Calu3 (cell line): ENCODE results near the gene MXRA8. TPM values are rescaled to one million over a fixed set of nuclear protein-coding genes. Genes with fewer than 3 reads are reported as not detected.
"Not testable (repeated sequence)": the region's sequence is repeated elsewhere in the genome, so short reads cannot be mapped to it uniquely, and the experiment has no call there.

Source experiments
- BruUV-seq: library from RNA; stranded (reverse); fragments of 400-500 nt; replicated peaks from 2 replicates; lab custom pipeline; 2021; lab: Mats Ljungman, UMichigan
- CTCF ChIA-PET: fragments of 300-600 bp; sonication (Branson Sonifier 250); formaldehyde crosslinking; loops from one replicate; lab custom pipeline; 2022; ENCODE audit warnings: antibody characterized with exemption; lab: Charles Lee
- DNase-seq: peaks from one replicate; pipeline ENCODE4 v3.0.0; 2022
- H3K27ac Mint-ChIP-seq: one replicate; pipeline ENCODE4 v1.8.0; 2022; ENCODE audit warnings: mixed read lengths; ENCODE audit not compliant: unreplicated experiment
- H3K27me3 Mint-ChIP-seq: one replicate; pipeline ENCODE4 v1.8.0; 2022; ENCODE audit warnings: mixed read lengths; ENCODE audit not compliant: unreplicated experiment
- H3K36me3 Mint-ChIP-seq: one replicate; pipeline ENCODE4 v1.8.0; 2022; ENCODE audit warnings: mild to moderate bottlenecking, moderate library complexity, mixed read lengths; ENCODE audit not compliant: insufficient read depth, unreplicated experiment
- H3K4me1 Mint-ChIP-seq: one replicate; pipeline ENCODE4 v1.8.0; 2022; ENCODE audit warnings: mild to moderate bottlenecking, low read depth, mixed read lengths; ENCODE audit not compliant: unreplicated experiment
- H3K4me3 Mint-ChIP-seq: one replicate; pipeline ENCODE4 v1.8.0; 2022; ENCODE audit warnings: mild to moderate bottlenecking, low read depth, moderate library complexity, mixed read lengths; ENCODE audit not compliant: unreplicated experiment
- H3K9me3 Mint-ChIP-seq: one replicate; pipeline ENCODE4 v1.8.0; 2022; ENCODE audit warnings: low read depth, mixed read lengths; ENCODE audit not compliant: unreplicated experiment
- intact Hi-C: fragments of 100-400 bp; cut with micrococcal nuclease; formaldehyde crosslinking; loops from one replicate; pipeline ENCODE4 v1.10.0; 2022; ENCODE audit not compliant: unreplicated experiment
- total RNA-seq: library from RNA; stranded (reverse); gene quantifications from 2 replicates; pipeline ENCODE4 v1.2.3, GENCODE V29; 2022
- TF ChIP-seq, protein P1 (sequence below): fragments of 200-600 bp; IDR thresholded peaks from one replicate; pipeline ENCODE4 v1.8.0; 2022; ENCODE audit warnings: antibody characterized with exemption; ENCODE audit not compliant: unreplicated experiment

MXRA8 gene
- total RNA-seq, 1 experiment from 2014 or later: not detected

DNA sequence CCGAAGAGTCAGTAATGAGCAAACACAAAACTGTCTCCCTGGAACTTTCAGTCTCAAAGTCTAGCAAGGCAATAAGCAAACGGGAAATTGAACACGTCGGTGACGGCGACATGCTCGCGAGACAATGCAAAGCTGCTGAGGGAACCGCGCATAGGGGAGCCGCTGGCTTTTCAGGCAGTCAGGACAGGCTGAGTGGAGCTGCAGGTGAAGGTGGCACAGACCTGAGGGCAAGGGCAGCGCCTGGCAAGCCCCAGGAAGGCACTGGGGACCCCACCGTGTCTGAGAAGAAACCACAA lies 38.8 kb downstream of the MXRA8 start:
- intact Hi-C loops: no loop called here
- H3K4me3 Mint-ChIP-seq: peak overlapping the region; percentile 19
- H3K4me1 Mint-ChIP-seq: peaks cover 27% of the 10 kb centered on the region
- CTCF ChIA-PET: no interaction called here
- TF ChIP-seq, protein P1, sequence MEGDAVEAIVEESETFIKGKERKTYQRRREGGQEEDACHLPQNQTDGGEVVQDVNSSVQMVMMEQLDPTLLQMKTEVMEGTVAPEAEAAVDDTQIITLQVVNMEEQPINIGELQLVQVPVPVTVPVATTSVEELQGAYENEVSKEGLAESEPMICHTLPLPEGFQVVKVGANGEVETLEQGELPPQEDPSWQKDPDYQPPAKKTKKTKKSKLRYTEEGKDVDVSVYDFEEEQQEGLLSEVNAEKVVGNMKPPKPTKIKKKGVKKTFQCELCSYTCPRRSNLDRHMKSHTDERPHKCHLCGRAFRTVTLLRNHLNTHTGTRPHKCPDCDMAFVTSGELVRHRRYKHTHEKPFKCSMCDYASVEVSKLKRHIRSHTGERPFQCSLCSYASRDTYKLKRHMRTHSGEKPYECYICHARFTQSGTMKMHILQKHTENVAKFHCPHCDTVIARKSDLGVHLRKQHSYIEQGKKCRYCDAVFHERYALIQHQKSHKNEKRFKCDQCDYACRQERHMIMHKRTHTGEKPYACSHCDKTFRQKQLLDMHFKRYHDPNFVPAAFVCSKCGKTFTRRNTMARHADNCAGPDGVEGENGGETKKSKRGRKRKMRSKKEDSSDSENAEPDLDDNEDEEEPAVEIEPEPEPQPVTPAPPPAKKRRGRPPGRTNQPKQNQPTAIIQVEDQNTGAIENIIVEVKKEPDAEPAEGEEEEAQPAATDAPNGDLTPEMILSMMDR: no peak
- no TSS peak for BruUV-seq
- no peak for DNase-seq
- peak overlapping the region; percentile 54 for H3K27ac Mint-ChIP-seq
- no peaks in the 10 kb centered on the region for H3K9me3 Mint-ChIP-seq
- no peaks in the 10 kb centered on the region for H3K27me3 Mint-ChIP-seq
- peaks cover 79% of the 10 kb centered on the region for H3K36me3 Mint-ChIP-seq

DNA sequence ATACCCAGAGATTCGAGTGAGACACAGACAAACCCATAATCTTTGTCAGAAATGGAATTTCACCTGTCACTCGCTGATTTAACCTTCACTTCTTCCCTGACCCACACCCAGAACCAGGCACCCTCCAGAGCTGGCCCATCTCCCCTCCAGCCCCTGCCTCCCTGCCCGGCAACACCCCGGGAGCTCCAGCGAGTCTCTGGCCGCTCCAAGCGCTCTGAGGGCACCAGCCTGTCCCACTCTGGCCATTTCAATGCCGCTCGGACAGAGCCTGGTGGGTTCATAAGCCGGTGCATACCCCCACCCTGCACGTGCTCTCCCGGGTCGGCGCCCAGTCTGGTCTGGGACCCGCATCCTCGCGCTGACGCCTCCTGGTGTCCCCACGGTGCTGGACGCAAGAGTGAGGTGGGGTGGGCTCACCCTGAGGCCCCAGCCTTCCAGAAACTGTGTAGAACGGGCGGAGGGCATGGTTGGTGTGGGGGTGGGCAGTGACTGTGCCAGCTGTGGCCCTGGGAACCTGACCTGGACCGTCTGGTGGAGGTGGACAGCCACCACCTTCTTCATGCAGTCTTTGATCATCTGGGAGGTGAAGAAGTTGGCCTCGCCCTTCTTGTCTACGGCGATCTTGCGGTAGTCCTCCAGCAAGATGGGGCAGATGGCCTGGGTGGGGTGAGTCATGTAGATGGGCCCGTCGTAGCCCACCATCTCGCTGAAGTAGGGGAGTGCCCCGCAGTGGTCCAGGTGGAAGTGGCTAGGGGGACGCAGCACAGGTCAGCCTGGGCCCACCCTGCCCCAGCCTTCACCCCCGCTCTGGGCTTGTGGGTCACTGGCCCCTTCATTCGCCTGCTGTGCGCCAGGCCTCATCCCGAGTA lies 39.3 kb downstream of the MXRA8 start:
- Mint-ChIP-seq H3K9me3 (no peaks in the 10 kb centered on the region), H3K36me3 (peaks cover 77% of the 10 kb centered on the region), H3K27me3 (no peaks in the 10 kb centered on the region), H3K27ac (peak overlapping the region; percentile 54), H3K4me1 (peaks cover 27% of the 10 kb centered on the region), H3K4me3 (peak overlapping the region; percentile 19)
- intact Hi-C loops: no loop called here
- TF ChIP-seq, protein P1: no peak
- CTCF ChIA-PET: no interaction called here
- no peak for DNase-seq
- BruUV-seq: no TSS peak

DNA sequence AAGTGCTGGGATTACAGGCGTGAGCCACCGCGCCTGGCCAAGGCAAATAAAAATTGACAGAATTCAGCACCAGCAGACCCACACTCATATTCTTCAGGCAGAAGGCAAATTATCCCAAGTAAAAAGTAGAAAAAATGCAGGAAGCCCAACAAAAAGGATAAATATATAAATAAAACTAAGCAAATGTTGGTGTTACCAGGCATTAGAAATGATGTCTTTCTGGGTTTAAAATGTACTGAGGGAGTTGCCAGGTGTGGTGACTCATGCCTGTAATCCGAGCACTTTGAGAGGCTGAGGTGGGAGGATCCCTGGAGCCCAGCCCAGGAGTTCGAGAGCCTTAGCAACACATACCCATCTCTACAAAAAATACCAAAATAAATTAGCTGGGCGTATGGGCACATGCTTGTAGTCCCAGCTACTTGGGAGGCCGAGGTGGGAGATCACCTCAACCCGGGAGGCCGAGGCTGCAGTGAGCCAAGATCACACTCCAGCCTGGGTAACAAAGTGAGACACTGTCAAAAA lies 40.2 kb downstream of the MXRA8 start:
- no peak overlapping the region for H3K4me3 Mint-ChIP-seq
- H3K27ac Mint-ChIP-seq: no peak overlapping the region
- H3K36me3 Mint-ChIP-seq: peaks cover 75% of the 10 kb centered on the region
- intact Hi-C loops: no loop called here
- no peaks in the 10 kb centered on the region for H3K9me3 Mint-ChIP-seq
- BruUV-seq: TSS peak; percentile 14
- peak; percentile 73 for DNase-seq
- H3K4me1 Mint-ChIP-seq: peaks cover 19% of the 10 kb centered on the region
- CTCF ChIA-PET: interaction anchor here (0.7 kb wide), 1 partner anchor 380 kb away, joined by 5 read pairs; no protein-coding TSS in a partner anchor
- TF ChIP-seq, protein P1: no peak
- no peaks in the 10 kb centered on the region for H3K27me3 Mint-ChIP-seq

DNA sequence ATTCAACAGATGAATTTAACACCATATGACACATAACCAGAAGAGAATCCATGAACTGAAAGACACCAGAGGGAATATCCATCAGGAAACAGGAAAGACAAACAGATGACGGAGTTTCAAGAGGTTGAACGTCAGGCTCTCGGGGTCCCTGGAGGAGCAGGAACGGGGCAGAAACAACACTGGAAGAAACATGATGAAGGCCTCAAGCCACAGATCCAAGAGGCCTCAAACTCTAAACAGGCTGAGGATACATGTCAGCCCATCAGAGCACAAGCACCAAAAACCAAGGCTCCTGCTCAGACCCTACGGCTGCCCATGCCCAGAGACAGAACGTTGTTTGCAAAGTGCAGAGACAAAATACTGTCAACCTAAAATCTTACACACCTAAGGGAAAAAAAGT lies 40.9 kb downstream of the MXRA8 start:
- Mint-ChIP-seq H3K4me1 (peaks cover 11% of the 10 kb centered on the region), H3K27ac (no peak overlapping the region), H3K27me3 (no peaks in the 10 kb centered on the region), H3K4me3 (no peak overlapping the region), H3K9me3 (no peaks in the 10 kb centered on the region), H3K36me3 (peaks cover 74% of the 10 kb centered on the region)
- DNase-seq: no peak
- TF ChIP-seq, protein P1: no peak
- BruUV-seq: TSS peak; percentile 57
- CTCF ChIA-PET: no interaction called here
- intact Hi-C loops: no loop called here

DNA sequence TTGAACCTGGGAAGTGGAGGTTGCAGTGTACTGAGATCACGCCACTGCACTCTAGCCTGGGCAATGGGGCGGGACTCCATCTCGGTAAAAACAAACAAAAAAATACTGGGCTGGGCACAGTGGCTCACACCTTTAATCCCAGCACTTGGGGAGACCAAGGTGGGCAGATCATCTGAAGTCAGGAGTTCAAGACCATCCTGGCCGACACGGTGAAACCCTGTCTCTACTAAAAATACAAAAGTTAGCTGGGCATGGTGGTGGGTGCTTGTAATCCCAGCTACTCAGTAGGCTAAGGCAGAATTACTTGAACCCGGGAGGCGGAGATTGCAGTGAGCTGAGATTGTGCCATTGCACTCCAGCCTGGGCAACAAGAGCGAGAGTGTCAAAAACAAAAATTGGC lies 42.2 kb downstream of the MXRA8 start:
- H3K4me1 Mint-ChIP-seq, BruUV-seq, CTCF ChIA-PET, H3K27me3 Mint-ChIP-seq, DNase-seq, H3K27ac Mint-ChIP-seq, intact Hi-C loops, H3K9me3 Mint-ChIP-seq, H3K4me3 Mint-ChIP-seq: not testable (repeated sequence)
- H3K36me3 Mint-ChIP-seq: peaks cover 75% of the 10 kb centered on the region
